Cardiac fibroblast (primary cell): ENCODE data around the gene TSPAN18.
"Not testable (repeated sequence)": the region's sequence is repeated elsewhere in the genome, so short reads cannot be mapped to it uniquely, and the experiment has no call there.

Source experiments
- DNase-seq, 2 donors: peaks; one replicate each; pipeline versions ENCODE4 v3.0.0 to v3.0.0-alpha.2; 2010; ENCODE audit warnings: low read depth in 2 of 2
- H3K4me3 ChIP-seq, 2 donors: replicated peaks in 1 of 2; 1 replicate in 1 of 2; 2 replicates in 1 of 2; pipeline ENCODE4 v1.5.1; 2011; ENCODE audit warnings: low read depth in 2 of 2, low read length in 2 of 2, mild to moderate bottlenecking in 2 of 2, moderate library complexity in 1 of 2
- TF ChIP-seq, protein P1 (sequence below): IDR thresholded peaks from one replicate; pipeline ENCODE4 v1.5.1; 2011; ENCODE audit warnings: low read depth, mild to moderate bottlenecking, low read length, inconsistent platforms

The TSPAN18 gene

DNA sequence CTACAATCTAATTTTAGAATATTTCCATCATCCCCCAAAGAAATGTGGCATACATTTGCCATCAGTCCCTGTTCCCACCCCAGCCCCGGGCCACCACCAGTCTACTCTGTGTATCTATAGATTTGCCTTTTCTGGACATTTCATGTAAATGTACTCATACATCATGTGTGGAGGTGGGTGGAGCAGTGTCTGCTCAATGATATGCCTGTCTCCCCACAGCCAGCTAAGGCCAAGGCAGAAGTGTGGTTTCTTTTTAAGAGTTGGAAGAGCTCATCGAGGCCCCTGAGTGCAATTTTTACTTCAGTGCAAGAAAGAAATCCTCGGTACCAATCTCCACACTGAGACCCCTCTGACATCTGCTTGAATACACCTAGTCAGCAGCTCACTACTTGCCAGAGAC lies 143.4 kb downstream of the TSPAN18 start:
- TF ChIP-seq, protein P1, sequence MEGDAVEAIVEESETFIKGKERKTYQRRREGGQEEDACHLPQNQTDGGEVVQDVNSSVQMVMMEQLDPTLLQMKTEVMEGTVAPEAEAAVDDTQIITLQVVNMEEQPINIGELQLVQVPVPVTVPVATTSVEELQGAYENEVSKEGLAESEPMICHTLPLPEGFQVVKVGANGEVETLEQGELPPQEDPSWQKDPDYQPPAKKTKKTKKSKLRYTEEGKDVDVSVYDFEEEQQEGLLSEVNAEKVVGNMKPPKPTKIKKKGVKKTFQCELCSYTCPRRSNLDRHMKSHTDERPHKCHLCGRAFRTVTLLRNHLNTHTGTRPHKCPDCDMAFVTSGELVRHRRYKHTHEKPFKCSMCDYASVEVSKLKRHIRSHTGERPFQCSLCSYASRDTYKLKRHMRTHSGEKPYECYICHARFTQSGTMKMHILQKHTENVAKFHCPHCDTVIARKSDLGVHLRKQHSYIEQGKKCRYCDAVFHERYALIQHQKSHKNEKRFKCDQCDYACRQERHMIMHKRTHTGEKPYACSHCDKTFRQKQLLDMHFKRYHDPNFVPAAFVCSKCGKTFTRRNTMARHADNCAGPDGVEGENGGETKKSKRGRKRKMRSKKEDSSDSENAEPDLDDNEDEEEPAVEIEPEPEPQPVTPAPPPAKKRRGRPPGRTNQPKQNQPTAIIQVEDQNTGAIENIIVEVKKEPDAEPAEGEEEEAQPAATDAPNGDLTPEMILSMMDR = no peak
- H3K4me3 ChIP-seq = no peak overlapping the region
- DNase-seq = no peak

DNA sequence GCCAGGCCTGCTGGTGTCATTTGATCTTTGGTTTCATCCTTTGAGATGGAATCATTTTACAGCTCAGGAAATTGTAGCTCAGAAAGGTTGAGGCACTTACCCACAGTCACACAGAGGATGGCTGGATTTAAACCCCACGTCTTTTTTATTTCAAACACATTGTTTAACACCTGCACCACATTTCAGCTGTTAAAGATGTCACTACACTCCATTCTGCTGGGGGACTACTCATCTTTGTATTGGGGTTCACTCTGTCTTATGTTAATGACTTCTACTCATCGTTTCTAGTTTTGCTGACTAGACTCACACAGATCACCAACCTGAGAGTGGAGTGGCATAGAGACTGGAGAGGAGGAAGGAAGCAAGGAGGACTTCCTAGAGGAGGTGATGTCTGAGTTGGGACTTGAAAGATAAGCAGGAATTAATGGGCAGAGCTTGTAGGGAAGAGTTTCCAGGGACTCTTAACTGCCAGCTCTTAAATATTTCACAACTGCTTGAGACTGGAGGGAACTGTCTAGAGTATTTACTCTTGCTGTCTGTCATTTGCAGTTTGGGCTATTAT lies 143.9 kb downstream of the TSPAN18 start:
- TF ChIP-seq, protein P1 = no peak
- peak in 1 of 2 donors; percentile 7 for DNase-seq
- no peak overlapping the region for H3K4me3 ChIP-seq

DNA sequence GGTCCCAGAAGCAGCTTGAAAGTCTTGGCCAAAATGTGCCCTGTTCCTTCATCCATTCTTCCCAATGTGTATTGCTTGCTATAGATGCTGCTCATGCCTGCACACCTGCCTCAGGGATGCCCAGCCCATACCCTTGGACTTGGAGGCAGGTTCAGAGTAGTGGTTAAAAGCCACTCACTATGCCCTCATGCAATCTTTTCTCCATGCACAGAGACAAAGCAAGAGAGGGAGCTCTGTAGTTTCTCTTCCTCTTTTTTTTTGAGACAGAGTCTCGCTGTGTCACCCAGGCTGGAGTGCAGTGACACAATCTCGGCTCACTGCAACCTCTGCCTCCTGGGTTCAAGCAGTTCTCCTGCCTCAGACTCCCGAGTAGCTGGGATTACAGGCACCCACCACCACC lies 144.9 kb downstream of the TSPAN18 start:
- not testable (repeated sequence) for H3K4me3 ChIP-seq, DNase-seq

DNA sequence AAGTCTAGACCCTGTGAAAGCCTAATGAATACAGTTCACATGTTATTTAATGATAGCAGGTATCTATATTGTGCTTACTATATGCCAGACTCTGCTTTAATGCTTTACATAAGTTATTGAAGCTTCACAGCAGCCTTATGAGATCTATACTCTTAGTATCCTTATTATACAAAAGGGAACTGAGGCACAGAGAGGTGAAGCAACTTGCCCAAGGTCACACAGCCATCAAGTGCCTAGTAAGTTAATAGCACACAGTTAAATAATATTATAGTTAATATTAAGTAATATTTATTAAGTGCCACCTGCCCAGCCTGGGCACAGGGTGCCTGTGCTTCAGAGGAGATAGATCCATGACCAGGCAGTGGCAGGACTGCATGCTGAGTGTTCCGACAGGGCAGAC lies 145.8 kb downstream of the TSPAN18 start:
- TF ChIP-seq, protein P1 = no peak
- no peak overlapping the region for H3K4me3 ChIP-seq
- no peak for DNase-seq

DNA sequence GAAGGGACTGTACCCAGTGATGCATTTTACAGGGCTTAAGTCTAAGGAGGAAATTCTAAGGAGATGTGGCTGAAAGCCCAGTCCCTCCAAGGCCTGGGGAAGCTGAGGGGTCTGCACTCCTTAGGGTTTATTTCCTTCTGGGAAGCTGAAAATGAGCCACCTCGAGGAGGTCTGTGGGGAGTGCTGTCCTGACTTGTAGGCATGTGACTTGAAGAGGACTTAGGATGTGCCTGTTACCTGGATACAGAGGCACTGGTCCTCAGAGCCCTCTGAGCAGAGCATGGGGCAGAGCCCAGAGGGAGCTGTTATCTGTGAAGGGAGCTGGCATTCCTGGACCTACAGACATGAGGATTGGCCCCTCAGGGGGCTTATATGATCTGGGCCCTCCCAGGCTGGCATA lies 146.8 kb downstream of the TSPAN18 start:
- no peak for DNase-seq
- TF ChIP-seq, protein P1 = no peak
- no peak overlapping the region for H3K4me3 ChIP-seq

DNA sequence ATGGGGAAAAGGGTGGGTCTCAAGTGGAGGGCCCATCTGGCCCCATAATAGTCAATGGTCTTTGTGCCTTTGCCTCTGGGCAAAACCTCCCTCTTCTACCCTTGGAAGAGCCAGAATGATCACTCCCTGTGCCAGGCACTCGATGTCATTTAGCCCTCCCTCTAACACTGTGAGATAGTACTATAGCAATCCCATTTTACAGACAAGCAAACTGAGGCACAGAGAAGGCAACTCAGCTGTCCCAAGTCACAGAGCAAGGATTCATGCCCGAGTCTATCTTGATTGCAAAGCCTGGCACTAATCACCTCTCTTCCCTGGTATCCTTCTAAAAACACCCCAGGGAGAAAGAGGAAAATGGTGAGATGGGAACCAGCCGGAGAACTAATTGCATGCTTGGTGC lies 147.5 kb downstream of the TSPAN18 start:
- TF ChIP-seq, protein P1 = no peak
- DNase-seq = no peak

DNA sequence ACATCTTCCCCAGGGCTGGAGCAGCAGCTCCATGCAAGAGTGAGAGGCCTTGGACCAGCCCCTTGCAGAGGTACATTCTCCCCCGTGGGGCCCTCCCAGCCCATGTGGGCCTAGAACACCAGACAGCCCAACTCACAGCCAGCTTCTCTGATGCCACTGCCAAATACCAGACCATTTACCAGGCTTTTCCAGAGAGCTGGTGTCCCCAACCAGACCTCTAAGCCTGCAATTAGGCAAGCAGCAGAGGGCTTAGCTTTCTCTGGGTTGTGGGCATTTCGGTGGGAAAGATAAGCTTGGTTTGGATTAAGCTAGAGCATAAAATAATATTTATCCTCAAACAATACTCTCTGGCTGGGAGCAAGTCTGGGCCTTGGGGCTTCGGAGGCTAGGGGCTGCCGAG lies 148.3 kb downstream of the TSPAN18 start:
- TF ChIP-seq, protein P1 = no peak
- no peak for DNase-seq
- H3K4me3 ChIP-seq = no peak overlapping the region

More for the DNA sequence above, 147.5 kb downstream of the TSPAN18 start:
- H3K4me3 ChIP-seq = no peak overlapping the region
